Endothelial cell of umbilical vein (primary cell): ENCODE measurements around the gene ATP11B. TPM values are rescaled to one million over a fixed set of nuclear protein-coding genes. Genes with fewer than 3 reads are reported as not detected.

Source experiments
- BruUV-seq: library from RNA; stranded (reverse); fragments of 400-500 nt; replicated peaks from 2 replicates; lab custom pipeline; 2021; lab: Mats Ljungman, UMichigan
- CTCF ChIA-PET: fragments of 300-600, 350-600 bp; sonication (Branson Sonifier 250); formaldehyde crosslinking; loops from one replicate; lab custom pipeline; 2021; ENCODE audit warnings: antibody characterized with exemption, inconsistent platforms; lab: Charles Lee
- POLR2A ChIA-PET: fragments of 300-600, 350-600 bp; sonication (Branson Sonifier 250); formaldehyde crosslinking; loops from one replicate; lab custom pipeline; 2021; ENCODE audit warnings: antibody characterized with exemption, inconsistent platforms; lab: Charles Lee
- DNase-seq: peaks from one replicate; pipeline ENCODE4 v3.0.0-alpha.2; 2011; ENCODE audit warnings: low read depth, low spot score
- FAIRE-seq: peaks from 2 replicates; lab custom pipeline; 2011; peaks lifted over from hg19 to GRCh38; lab: Jason Lieb, UNC
- H2AFZ ChIP-seq: 2 replicates; pipeline ENCODE4 v1.6.0; 2012; ENCODE audit warnings: low read depth, low read length, control low read depth, inconsistent platforms
- H3K27ac ChIP-seq: 2 replicates; pipeline ENCODE4 v1.5.1; 2011; ENCODE audit warnings: low read depth, mild to moderate bottlenecking, control low read depth, low read length, moderate library complexity; ENCODE audit not compliant: insufficient read depth
- H3K27me3 ChIP-seq, 2 experiments: 2 replicates each; pipeline versions ENCODE4 v1.6.0 to v1.6.1; 2011; ENCODE audit warnings: low read length in 2 of 2, mixed read lengths in 1 of 2; ENCODE audit not compliant: control insufficient read depth in 2 of 2, insufficient read depth in 2 of 2
- H3K36me3 ChIP-seq, 2 experiments: 2 replicates in 1 of 2; 3 replicates in 1 of 2; pipeline ENCODE4 v1.5.1; 2011; ENCODE audit warnings: low read length in 2 of 2, mild to moderate bottlenecking in 1 of 2, moderate library complexity in 1 of 2; ENCODE audit not compliant: control insufficient read depth in 2 of 2, insufficient read depth in 2 of 2; ENCODE audit errors: extremely low read depth in 1 of 2
- H3K4me1 ChIP-seq: 3 replicates; pipeline ENCODE4 v1.5.1; 2011; ENCODE audit warnings: mild to moderate bottlenecking, low read length; ENCODE audit not compliant: control insufficient read depth, insufficient read depth; ENCODE audit errors: extremely low read depth
- H3K4me2 ChIP-seq: 2 replicates; pipeline ENCODE4 v1.6.1; 2011; ENCODE audit warnings: low read length, control low read depth, mixed read lengths; ENCODE audit not compliant: insufficient read depth
- H3K4me3 ChIP-seq, 3 experiments: fragments of 200-600 bp in 1 of 3; sonication (generic), shearing (Covaris generic) in 1 of 3; replicated peaks in 1 of 3; 2 replicates each; pipeline ENCODE4 v1.5.1; 2011 to 2016; ENCODE audit warnings: control low read depth in 3 of 3, low read length in 3 of 3, mild to moderate bottlenecking in 2 of 3, inconsistent platforms in 1 of 3, low read depth in 1 of 3, moderate library complexity in 1 of 3; ENCODE audit not compliant: insufficient read depth in 1 of 3
- H3K79me2 ChIP-seq: 2 replicates; pipeline ENCODE4 v1.6.0; 2012; ENCODE audit warnings: low read length, inconsistent platforms; ENCODE audit not compliant: control insufficient read depth, insufficient read depth
- H3K9ac ChIP-seq: replicated peaks from 2 replicates; pipeline ENCODE3; 2011; ENCODE audit warnings: low read length, control low read depth; ENCODE audit not compliant: insufficient read depth; ENCODE audit errors: extremely low read depth
- H3K9me1 ChIP-seq: replicated peaks from 3 replicates; pipeline ENCODE4 v1.6.0; 2011; ENCODE audit warnings: mild to moderate bottlenecking, low read length; ENCODE audit not compliant: control insufficient read depth, insufficient read depth; ENCODE audit errors: extremely low read depth
- H3K9me3 ChIP-seq: replicated peaks from 2 replicates; pipeline ENCODE4 v1.5.1; 2012; ENCODE audit warnings: low read length, inconsistent platforms; ENCODE audit not compliant: control insufficient read depth, insufficient read depth
- H4K20me1 ChIP-seq: replicated peaks from 2 replicates; pipeline ENCODE3; 2011; ENCODE audit warnings: mild to moderate bottlenecking, low read length; ENCODE audit not compliant: control insufficient read depth, insufficient read depth; ENCODE audit errors: extremely low read depth
- EZH2 ChIP-seq: IDR thresholded peaks from 2 replicates; pipeline ENCODE4 v1.6.1; 2012; ENCODE audit warnings: borderline replicate concordance, low read depth, mild to moderate bottlenecking, moderate library complexity, low read length, inconsistent platforms; ENCODE audit not compliant: severe bottlenecking
- FOS ChIP-seq: IDR thresholded peaks from 2 replicates; pipeline ENCODE4 v1.6.1; 2011; ENCODE audit warnings: mild to moderate bottlenecking, low read length, moderate library complexity, borderline replicate concordance; ENCODE audit not compliant: insufficient read depth
- GATA2 ChIP-seq: IDR thresholded peaks from 2 replicates; pipeline ENCODE4 v1.7.0; 2011; ENCODE audit warnings: low read depth, mild to moderate bottlenecking, moderate library complexity, mixed read lengths, low read length; ENCODE audit not compliant: insufficient read length, insufficient read depth
- JUN ChIP-seq: IDR thresholded peaks from 2 replicates; pipeline ENCODE4 v1.6.1; 2011; ENCODE audit warnings: borderline replicate concordance, low read depth; ENCODE audit not compliant: insufficient read length, insufficient read depth
- MYC ChIP-seq: IDR thresholded peaks from one replicate; pipeline ENCODE4 v1.6.1; 2011; ENCODE audit warnings: mild to moderate bottlenecking, low read depth, low read length
- POLR2A ChIP-seq: IDR thresholded peaks from 2 replicates; pipeline ENCODE4 v1.6.1; 2012; ENCODE audit warnings: low read depth, mild to moderate bottlenecking, control low read depth, low read length
- POLR2AphosphoS5 ChIP-seq: IDR thresholded peaks from 2 replicates; pipeline ENCODE4 v1.6.1; 2012; ENCODE audit warnings: low read depth, mild to moderate bottlenecking, control low read depth, low read length, moderate library complexity; ENCODE audit not compliant: insufficient read depth
- dilution Hi-C: fragments of 300-500 bp; cut with MboI; formaldehyde crosslinking; loops from one replicate; pipeline ENCODE4 v1.15.0; 2019; ENCODE audit warnings: low sequenced_read_pairs; ENCODE audit not compliant: extremely low pct_ligation_motif_present
- intact Hi-C: fragments of 100-400 bp; cut with micrococcal nuclease; formaldehyde crosslinking; loops from one replicate; pipeline ENCODE4 v1.10.0; 2022
- polyA plus RNA-seq, 4 experiments: library from polyadenylated mRNA; depleted of rRNA in 3 of 4; stranded (reverse) in 3 of 4; unstranded in 1 of 4; fragments of >200 nt; gene quantifications; 2 replicates each; pipeline versions ENCODE4 v1.2.1 to v1.2.3, GENCODE V29; 2011 to 2012; ENCODE audit warnings: missing spikeins in 1 of 4
- total RNA-seq: library from RNA; stranded (reverse); gene quantifications from 2 replicates; pipeline ENCODE4 v1.2.3, GENCODE V29; 2021
- TF ChIP-seq, protein P1 (sequence below), 2 donors: IDR thresholded peaks; 1 replicate in 1 of 2; 2 replicates in 1 of 2; pipeline ENCODE4 v1.5.1; 2011; ENCODE audit warnings: low read length in 2 of 2, mild to moderate bottlenecking in 2 of 2, moderate library complexity in 2 of 2, control low read depth in 1 of 2, inconsistent platforms in 1 of 2, low read depth in 1 of 2; ENCODE audit not compliant: insufficient read depth in 1 of 2; ENCODE audit errors: extremely low read depth in 1 of 2
- TF ChIP-seq, protein P2 (sequence below): IDR thresholded peaks from 2 replicates; pipeline ENCODE4 v1.6.1; 2011; ENCODE audit not compliant: insufficient read depth, insufficient read length

The ATP11B gene
- total and polyA plus RNA-seq, 2 donors (not counting 3 experiments of a cell fraction or from before 2014, with no cell fraction given), result 10.1 to 49.3 TPM

DNA sequence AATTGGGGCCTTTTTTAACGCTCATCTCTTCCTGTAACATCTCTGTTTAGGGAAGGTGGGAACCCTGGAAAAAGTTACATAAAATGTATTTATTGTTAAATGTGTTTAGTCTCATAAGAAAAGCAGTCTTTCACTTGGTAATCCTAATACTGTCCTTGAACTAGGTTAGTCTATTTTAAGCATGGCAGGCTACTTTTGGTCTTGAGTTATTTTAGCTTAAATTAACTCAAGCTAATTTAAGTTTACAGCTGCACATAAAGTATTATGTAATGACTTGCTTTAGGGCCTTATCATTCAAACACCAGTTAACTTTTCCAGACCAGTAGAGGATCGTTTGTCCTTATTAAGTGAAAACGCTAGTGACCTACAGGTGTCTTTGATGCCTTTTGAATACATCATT lies 123.8 kb downstream of the ATP11B start:
- ChIA-PET CTCF (interaction anchor here (0.7 to 2.7 kb wide), 2 partner anchors 9 to 13 kb away, joined by 3 to 11 read pairs; no protein-coding TSS in a partner anchor), POLR2A (no interaction called here)
- intact Hi-C loops, result loop anchor here (5.0 kb wide), 1 partner anchor 180 kb away; the partner anchor contains the start of gene MCCC1

DNA sequence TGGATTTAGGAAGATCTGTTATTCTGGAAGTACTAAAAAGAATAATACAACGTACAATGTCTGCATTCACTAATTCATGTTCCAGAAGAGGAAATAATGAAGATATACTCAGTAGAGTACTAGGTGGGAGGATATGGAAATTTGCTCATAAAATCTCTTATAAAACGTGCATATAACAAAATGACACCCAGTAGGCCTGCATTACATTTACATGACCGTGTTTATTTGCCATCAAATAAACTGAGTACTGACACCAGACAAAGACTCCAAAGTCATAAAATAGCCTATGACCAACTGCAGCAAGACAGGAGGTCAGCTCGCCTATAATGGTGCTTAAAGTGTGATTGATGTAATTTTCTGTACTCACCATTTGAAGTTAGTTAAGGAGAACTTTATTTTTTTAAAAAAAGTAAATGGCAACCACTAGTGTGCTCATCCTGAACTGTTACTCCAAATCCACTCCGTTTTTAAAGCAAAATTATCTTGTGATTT lies 126.6 kb downstream of the ATP11B start:
- no peaks in the 10 kb centered on the region for H3K36me3 ChIP-seq
- no peaks in the 10 kb centered on the region for H3K9me3 ChIP-seq
- no peak overlapping the region for H3K4me2 ChIP-seq
- H3K27ac ChIP-seq, result no peak overlapping the region
- TF ChIP-seq, protein P1, sequence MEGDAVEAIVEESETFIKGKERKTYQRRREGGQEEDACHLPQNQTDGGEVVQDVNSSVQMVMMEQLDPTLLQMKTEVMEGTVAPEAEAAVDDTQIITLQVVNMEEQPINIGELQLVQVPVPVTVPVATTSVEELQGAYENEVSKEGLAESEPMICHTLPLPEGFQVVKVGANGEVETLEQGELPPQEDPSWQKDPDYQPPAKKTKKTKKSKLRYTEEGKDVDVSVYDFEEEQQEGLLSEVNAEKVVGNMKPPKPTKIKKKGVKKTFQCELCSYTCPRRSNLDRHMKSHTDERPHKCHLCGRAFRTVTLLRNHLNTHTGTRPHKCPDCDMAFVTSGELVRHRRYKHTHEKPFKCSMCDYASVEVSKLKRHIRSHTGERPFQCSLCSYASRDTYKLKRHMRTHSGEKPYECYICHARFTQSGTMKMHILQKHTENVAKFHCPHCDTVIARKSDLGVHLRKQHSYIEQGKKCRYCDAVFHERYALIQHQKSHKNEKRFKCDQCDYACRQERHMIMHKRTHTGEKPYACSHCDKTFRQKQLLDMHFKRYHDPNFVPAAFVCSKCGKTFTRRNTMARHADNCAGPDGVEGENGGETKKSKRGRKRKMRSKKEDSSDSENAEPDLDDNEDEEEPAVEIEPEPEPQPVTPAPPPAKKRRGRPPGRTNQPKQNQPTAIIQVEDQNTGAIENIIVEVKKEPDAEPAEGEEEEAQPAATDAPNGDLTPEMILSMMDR (IDR thresholded peaks at IDR 0.05; ENCODE audit: extremely low read depth in 1 of 2, insufficient read depth in 1 of 2, low read depth in 1 of 2, low read length in 2 of 2), result no peak
- TF ChIP-seq EZH2, result no peak
- TF ChIP-seq FOS, result no peak
- TF ChIP-seq, protein P2, sequence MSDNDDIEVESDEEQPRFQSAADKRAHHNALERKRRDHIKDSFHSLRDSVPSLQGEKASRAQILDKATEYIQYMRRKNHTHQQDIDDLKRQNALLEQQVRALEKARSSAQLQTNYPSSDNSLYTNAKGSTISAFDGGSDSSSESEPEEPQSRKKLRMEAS, result no peak
- no peak for TF ChIP-seq POLR2AphosphoS5
- no peak for TF ChIP-seq MYC
- TF ChIP-seq POLR2A, result no peak
- no peak for TF ChIP-seq GATA2
- TF ChIP-seq JUN, result no peak
- POLR2A ChIA-PET, result interaction anchor here (0.6 kb wide), 1 partner anchor 11 kb away, joined by 9 read pairs; no protein-coding TSS in a partner anchor
- H3K4me1 ChIP-seq, result no peaks in the 10 kb centered on the region
- H3K27me3 ChIP-seq, result no peaks in the 10 kb centered on the region
- H4K20me1 ChIP-seq, result no peaks in the 10 kb centered on the region
- CTCF ChIA-PET, result interaction anchor here (1.0 to 2.1 kb wide), 4 partner anchors 9 to 12 kb away, joined by 3 to 7 read pairs (median 4); no protein-coding TSS in a partner anchor
- H3K79me2 ChIP-seq, result no peaks in the 10 kb centered on the region
- no TSS peak for BruUV-seq
- dilution Hi-C loops (no loop called here), intact Hi-C loops (loop anchor here (5.0 kb wide), 1 partner anchor 177 kb away; the partner anchor contains the start of gene MCCC1)
- no peak overlapping the region for H3K4me3 ChIP-seq
- H3K9me1 ChIP-seq, result no peaks in the 10 kb centered on the region
- H3K9ac ChIP-seq, result no peak overlapping the region
- H2AFZ ChIP-seq, result no peak overlapping the region
- DNase-seq, result no peak
- no peak for FAIRE-seq

More for the DNA sequence above, 123.8 kb downstream of the ATP11B start:
- H3K9ac ChIP-seq, result no peak overlapping the region
- H3K27ac ChIP-seq, result no peak overlapping the region
- no peaks in the 10 kb centered on the region for H3K79me2 ChIP-seq
- dilution Hi-C loops, result no loop called here
- H3K4me2 ChIP-seq, result no peak overlapping the region
- H3K27me3 ChIP-seq, result no peaks in the 10 kb centered on the region
- no peaks in the 10 kb centered on the region for H3K4me1 ChIP-seq
- no peak for DNase-seq
- TF ChIP-seq JUN, result no peak
- no peak for TF ChIP-seq POLR2AphosphoS5
- no peaks in the 10 kb centered on the region for H3K9me1 ChIP-seq
- no peak overlapping the region for H3K4me3 ChIP-seq
- H3K36me3 ChIP-seq, result no peaks in the 10 kb centered on the region
- H4K20me1 ChIP-seq, result no peaks in the 10 kb centered on the region
- H3K9me3 ChIP-seq, result no peaks in the 10 kb centered on the region
- no peak for FAIRE-seq
- BruUV-seq, result no TSS peak
- no peak overlapping the region for H2AFZ ChIP-seq
